Suppressor macrophage (primary cell): ENCODE results near the gene RCVRN.

Experiments
- DNase-seq, 4 experiments: peaks; one replicate each; pipeline ENCODE4 v3.0.0-alpha.2; 2020 to 2022
- total RNA-seq, 17 experiments: gene quantifications; one replicate each; lab custom pipeline; 2026; ENCODE audit warnings: mixed read lengths in 6 of 17, inconsistent platforms in 3 of 17; lab: John Stamatoyannopoulos, UW

Gene RCVRN
- 0 to 1.1 (median 0.21) reads per million in 17 experiments for total RNA-seq

GRCh38 chr17:9905078-9905415 is at the start of gene RCVRN:
TSS of gene RCVRN (minus strand) at chr17:9905271. CDS start at chr17:9905180, 91 bp downstream.
- DNase-seq: peak in 1 of 4 experiments; percentile 3

GRCh38 chr17:9953492-9953891 is 48.4 kb upstream of the RCVRN start:
- DNase-seq: no peak

- DNase-seq: no peak
Observed at GRCh38 chr17:9951803-9952202, 46.7 kb upstream of the RCVRN start.

GRCh38 chr17:9948928-9949327 is 43.9 kb upstream of the RCVRN start:
- no peak for DNase-seq

- DNase-seq: no peak
Observed at GRCh38 chr17:9944704-9945103, 39.6 kb upstream of the RCVRN start.

GRCh38 chr17:9943343-9943742 is 38.3 kb upstream of the RCVRN start:
- DNase-seq: no peak

GRCh38 chr17:9942885-9943284 is 37.8 kb upstream of the RCVRN start:
- no peak for DNase-seq

- DNase-seq: no peak
Observed at GRCh38 chr17:9941305-9941704, 36.2 kb upstream of the RCVRN start.

- DNase-seq: no peak
Observed at GRCh38 chr17:9940841-9941240, 35.8 kb upstream of the RCVRN start.

- DNase-seq: no peak
Observed at GRCh38 chr17:9938764-9939163, 33.7 kb upstream of the RCVRN start.

- peak in 1 of 4 experiments; percentile 11 for DNase-seq
Observed at GRCh38 chr17:9937901-9938300, 32.8 kb upstream of the RCVRN start.

- DNase-seq: no peak
Observed at GRCh38 chr17:9937241-9937761, 32.2 kb upstream of the RCVRN start.

- DNase-seq: peak; percentile 62 to 82 (median 76)
Observed at GRCh38 chr17:9936095-9936494, 31.0 kb upstream of the RCVRN start.

GRCh38 chr17:9935408-9935807 is 30.3 kb upstream of the RCVRN start:
- no peak for DNase-seq

GRCh38 chr17:9934331-9934730 is 29.3 kb upstream of the RCVRN start:
- no peak for DNase-seq

- DNase-seq: no peak
Observed at GRCh38 chr17:9932491-9932890, 27.4 kb upstream of the RCVRN start.

GRCh38 chr17:9931144-9931741 is 26.2 kb upstream of the RCVRN start:
- DNase-seq: no peak

- no peak for DNase-seq
Observed at GRCh38 chr17:9929871-9930270, 24.8 kb upstream of the RCVRN start.

GRCh38 chr17:9928601-9929333 is 23.7 kb upstream of the RCVRN start:
- no peak for DNase-seq

- no peak for DNase-seq
Observed at GRCh38 chr17:9926150-9926804, 21.2 kb upstream of the RCVRN start.

GRCh38 chr17:9925457-9925856 is 20.4 kb upstream of the RCVRN start:
- DNase-seq: no peak

GRCh38 chr17:9924735-9925191 is 19.7 kb upstream of the RCVRN start:
- DNase-seq: peak; percentile 59 to 87 (median 76)

GRCh38 chr17:9922012-9922848 is 17.2 kb upstream of the RCVRN start:
- DNase-seq: no peak
